CD4-positive, CD25-positive, alpha-beta regulatory T cell (primary cell): ENCODE results near the gene AANAT. TPM values are rescaled to one million over a fixed set of nuclear protein-coding genes. Genes with fewer than 3 reads are reported as not detected.

Experiments
- ATAC-seq, 2 donors: fragments of 150-1000 bp; cut with Tn5 transposase; one replicate each; pipeline ENCODE4 v1.10.0; 2021; ENCODE audit warnings: low read depth in 2 of 2, moderate number of reproducible peaks in 2 of 2, moderate library complexity in 1 of 2
- DNase-seq, 3 donors: peaks; one replicate each; pipeline versions ENCODE4 v3.0.0 to v3.0.0-alpha.2; 2012 to 2022; ENCODE audit warnings: mixed read lengths in 1 of 3
- H3K27ac ChIP-seq: one replicate; pipeline ENCODE4 v1.7.0; 2013; ENCODE audit warnings: mild to moderate bottlenecking, low read length; ENCODE audit not compliant: insufficient read depth, poor library complexity, severe bottlenecking
- H3K27me3 ChIP-seq: one replicate; pipeline ENCODE4 v1.7.0; 2013; ENCODE audit warnings: low read length; ENCODE audit not compliant: control insufficient read depth, insufficient read depth
- H3K36me3 ChIP-seq: one replicate; pipeline ENCODE4 v1.7.0; 2013; ENCODE audit warnings: mild to moderate bottlenecking, low read length, moderate library complexity; ENCODE audit not compliant: control insufficient read depth, insufficient read depth
- H3K4me1 ChIP-seq: 2 replicates; pipeline ENCODE4 v1.7.0; 2013; ENCODE audit warnings: mild to moderate bottlenecking, low read length; ENCODE audit not compliant: insufficient read depth, control insufficient read depth, poor library complexity, severe bottlenecking
- H3K4me3 ChIP-seq: one replicate; pipeline ENCODE4 v1.7.0; 2013; ENCODE audit warnings: low read depth, mild to moderate bottlenecking, low read length, moderate library complexity
- H3K9me3 ChIP-seq, 2 experiments: 1 replicate in 1 of 2; 2 replicates in 1 of 2; pipeline ENCODE4 v1.7.0; 2013; ENCODE audit warnings: low read length in 2 of 2, mild to moderate bottlenecking in 1 of 2, moderate library complexity in 1 of 2; ENCODE audit not compliant: control insufficient read depth in 2 of 2
- H3K27ac Mint-ChIP-seq, 3 donors: one replicate each; pipeline ENCODE4 v1.8.0; 2020 to 2022; ENCODE audit warnings: mild to moderate bottlenecking in 3 of 3, mixed read lengths in 3 of 3, moderate library complexity in 2 of 3
- H3K27me3 Mint-ChIP-seq: one replicate; pipeline ENCODE4 v1.8.0; 2022; ENCODE audit warnings: mild to moderate bottlenecking, mixed read lengths
- H3K36me3 Mint-ChIP-seq: one replicate; pipeline ENCODE4 v1.8.0; 2020; ENCODE audit warnings: mixed read lengths
- H3K4me1 Mint-ChIP-seq, 4 donors: one replicate each; pipeline ENCODE4 v1.8.0; 2020 to 2022; ENCODE audit warnings: mixed read lengths in 4 of 4, mild to moderate bottlenecking in 1 of 4
- H3K4me3 Mint-ChIP-seq, 4 donors: one replicate each; pipeline ENCODE4 v1.8.0; 2020 to 2022; ENCODE audit warnings: mild to moderate bottlenecking in 4 of 4, mixed read lengths in 4 of 4, moderate library complexity in 3 of 4
- H3K9me3 Mint-ChIP-seq, 7 donors: one replicate each; pipeline ENCODE4 v1.8.0; 2020 to 2022; ENCODE audit warnings: mixed read lengths in 7 of 7, mild to moderate bottlenecking in 3 of 7, moderate library complexity in 2 of 7
- polyA plus RNA-seq, 4 donors: library from polyadenylated mRNA; unstranded; fragments of 300-500 nt; fragmentation: Illumina TruSeq; gene quantifications; one replicate each; pipeline ENCODE4 v1.2.3, GENCODE V29; 2021
- total RNA-seq: library from RNA; stranded (reverse); gene quantifications from one replicate; pipeline ENCODE4 v1.2.3, GENCODE V29; 2022

Gene AANAT
- total and polyA plus RNA-seq, 5 donors from 2014 or later: not detected

DNA sequence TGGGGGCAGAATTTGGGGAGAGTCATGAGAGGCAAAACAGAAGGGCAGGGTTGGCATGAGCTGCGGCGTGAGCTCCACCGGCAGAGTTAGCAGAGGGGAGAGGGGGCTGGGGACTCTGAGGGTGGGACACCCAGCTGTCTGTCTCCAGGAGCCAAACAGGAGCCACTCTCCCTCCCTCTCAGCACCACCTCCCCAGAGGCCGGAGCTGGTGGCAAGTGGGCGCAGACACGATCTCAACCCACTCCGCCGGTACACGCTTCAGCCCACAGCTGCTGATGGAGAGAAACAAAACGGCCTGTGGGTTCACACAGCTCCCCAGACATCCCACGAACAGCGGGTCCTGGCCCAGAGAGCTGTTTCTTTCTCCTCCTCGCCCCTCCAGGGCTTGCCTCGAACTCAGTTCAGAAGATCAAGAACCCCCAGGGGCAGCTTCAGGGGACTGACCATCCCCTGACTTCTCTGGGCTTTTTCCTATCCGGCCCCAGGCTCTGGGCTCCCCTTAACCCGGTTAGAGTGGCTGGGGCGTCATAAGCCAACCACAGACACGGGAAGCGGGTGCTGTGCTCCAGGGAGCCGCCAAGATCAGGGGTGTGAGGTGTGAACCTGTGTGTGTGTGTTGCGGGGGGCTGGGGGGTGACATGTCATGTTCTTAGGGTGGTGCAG is 26.2 kb downstream of the AANAT start:
- H3K4me3 ChIP-seq: no peak overlapping the region
- H3K4me3 Mint-ChIP-seq: peak overlapping the region in 3 of 4 donors; percentile 51 to 81 (median 68)
- H3K27me3 Mint-ChIP-seq: no peaks in the 10 kb centered on the region
- H3K4me1 ChIP-seq: peaks cover 18% of the 10 kb centered on the region
- H3K27me3 ChIP-seq: no peaks in the 10 kb centered on the region
- H3K9me3 Mint-ChIP-seq: no peaks in the 10 kb centered on the region
- H3K27ac Mint-ChIP-seq: peak overlapping the region in 1 of 3 donors; percentile 76
- DNase-seq (no peak), ATAC-seq (peak; percentile 4 to 6)
- H3K9me3 ChIP-seq: no peaks in the 10 kb centered on the region
- H3K36me3 ChIP-seq: no peaks in the 10 kb centered on the region
- H3K27ac ChIP-seq: no peak overlapping the region
- peaks cover 0 to 31% (median 17%) of the 10 kb centered on the region in 4 donors for H3K4me1 Mint-ChIP-seq
- no peaks in the 10 kb centered on the region for H3K36me3 Mint-ChIP-seq

DNA sequence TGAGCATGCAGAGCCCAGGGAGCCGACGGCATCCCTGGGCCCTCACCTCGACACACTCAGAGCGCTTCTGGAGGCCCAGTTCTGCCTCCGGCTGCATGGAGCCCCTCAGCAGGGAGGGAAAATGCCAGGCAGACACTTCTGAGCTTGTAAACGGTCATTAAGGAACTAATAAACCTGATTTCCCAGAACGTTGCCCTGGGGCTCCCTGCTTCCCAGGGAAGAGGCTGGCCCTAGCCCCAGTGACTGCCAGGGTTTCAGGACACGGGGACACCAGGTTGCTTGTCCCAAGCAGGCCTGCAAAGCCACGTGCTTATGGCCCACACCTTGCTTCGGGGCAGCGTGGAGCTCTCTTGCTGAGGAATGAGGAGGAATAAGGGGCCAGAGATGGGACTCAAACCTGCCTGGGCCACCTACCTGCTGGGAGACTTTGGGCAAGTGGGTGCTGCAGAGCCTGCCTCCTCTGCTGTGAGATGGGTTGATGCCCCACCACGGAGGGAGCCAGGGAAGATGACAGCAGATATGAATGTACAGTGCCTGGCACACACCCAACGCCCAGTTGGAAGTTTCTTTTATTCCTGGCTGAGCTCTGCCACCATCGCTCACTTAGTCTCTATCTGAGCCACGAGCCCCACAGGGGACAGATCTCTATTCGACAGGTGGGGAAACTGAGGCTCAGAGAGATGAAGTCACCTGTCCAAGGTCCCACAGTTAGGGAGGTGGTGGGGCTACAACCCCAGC is 28.4 kb downstream of the AANAT start:
- H3K4me1 Mint-ChIP-seq: peaks cover 0 to 50% (median 20%) of the 10 kb centered on the region in 4 donors
- no peaks in the 10 kb centered on the region for H3K36me3 Mint-ChIP-seq
- H3K4me3 Mint-ChIP-seq: no peak overlapping the region
- Histone ChIP-seq H3K27me3 (no peaks in the 10 kb centered on the region), H3K4me3 (no peak overlapping the region), H3K27ac (no peak overlapping the region), H3K9me3 (no peaks in the 10 kb centered on the region), H3K36me3 (no peaks in the 10 kb centered on the region), H3K4me1 (peaks cover 32% of the 10 kb centered on the region)
- H3K9me3 Mint-ChIP-seq: no peaks in the 10 kb centered on the region
- ATAC-seq: no peak
- H3K27ac Mint-ChIP-seq: no peak overlapping the region
- H3K27me3 Mint-ChIP-seq: no peaks in the 10 kb centered on the region
- no peak for DNase-seq

DNA sequence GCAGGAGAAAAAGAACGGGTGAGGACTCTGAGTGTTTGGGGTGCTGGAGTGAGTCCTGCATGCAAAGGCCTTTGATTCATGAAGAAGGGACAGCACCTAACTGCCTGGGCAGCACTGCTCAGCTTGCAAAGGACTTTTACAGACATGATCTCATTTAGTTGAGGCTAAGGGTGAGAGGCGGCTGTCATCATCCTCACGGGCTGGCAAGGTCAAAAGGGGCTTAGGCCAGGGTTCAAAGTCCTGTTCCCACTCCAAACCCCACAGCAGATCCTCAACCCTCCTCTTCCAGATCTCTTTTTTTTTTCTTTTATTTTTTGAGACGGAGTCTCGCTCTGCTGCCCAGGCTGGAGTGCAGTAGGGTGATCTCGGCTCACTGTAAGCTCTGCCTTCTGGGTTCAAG is 29.1 kb downstream of the AANAT start:
- H3K27ac Mint-ChIP-seq: no peak overlapping the region
- H3K4me1 Mint-ChIP-seq: peaks cover 0 to 51% (median 22%) of the 10 kb centered on the region in 4 donors
- ATAC-seq: no peak
- Histone ChIP-seq H3K27ac (no peak overlapping the region), H3K9me3 (no peaks in the 10 kb centered on the region), H3K4me3 (no peak overlapping the region), H3K27me3 (no peaks in the 10 kb centered on the region), H3K36me3 (no peaks in the 10 kb centered on the region), H3K4me1 (peaks cover 36% of the 10 kb centered on the region)
- DNase-seq: no peak
- H3K4me3 Mint-ChIP-seq: peak overlapping the region in 2 of 4 donors; percentile 12 to 27
- no peaks in the 10 kb centered on the region for H3K36me3 Mint-ChIP-seq
- H3K27me3 Mint-ChIP-seq: no peaks in the 10 kb centered on the region
- no peaks in the 10 kb centered on the region for H3K9me3 Mint-ChIP-seq

DNA sequence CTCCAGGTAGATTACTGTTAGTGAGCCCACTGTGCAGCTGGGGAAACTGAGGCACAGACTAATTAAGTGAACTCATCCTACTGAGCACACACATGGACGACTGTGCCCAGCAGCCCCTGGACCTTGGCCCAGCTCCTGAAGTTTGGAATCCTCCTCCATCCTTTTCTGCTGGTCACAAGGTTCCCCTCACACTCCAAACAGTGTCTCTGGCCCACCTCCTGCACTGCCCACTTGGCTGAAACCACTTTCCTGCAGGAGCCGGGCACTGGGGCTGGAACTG is 30.2 kb downstream of the AANAT start:
- ATAC-seq (no peak), DNase-seq (no peak)
- Histone ChIP-seq H3K9me3 (no peaks in the 10 kb centered on the region), H3K27me3 (no peaks in the 10 kb centered on the region), H3K36me3 (no peaks in the 10 kb centered on the region), H3K4me3 (no peak overlapping the region), H3K27ac (no peak overlapping the region), H3K4me1 (peaks cover 41% of the 10 kb centered on the region)
- H3K4me1 Mint-ChIP-seq: peaks cover 0 to 53% (median 21%) of the 10 kb centered on the region in 4 donors
- no peak overlapping the region for H3K27ac Mint-ChIP-seq
- no peak overlapping the region for H3K4me3 Mint-ChIP-seq
- no peaks in the 10 kb centered on the region for H3K27me3 Mint-ChIP-seq
- no peaks in the 10 kb centered on the region for H3K9me3 Mint-ChIP-seq
- H3K36me3 Mint-ChIP-seq: no peaks in the 10 kb centered on the region

DNA sequence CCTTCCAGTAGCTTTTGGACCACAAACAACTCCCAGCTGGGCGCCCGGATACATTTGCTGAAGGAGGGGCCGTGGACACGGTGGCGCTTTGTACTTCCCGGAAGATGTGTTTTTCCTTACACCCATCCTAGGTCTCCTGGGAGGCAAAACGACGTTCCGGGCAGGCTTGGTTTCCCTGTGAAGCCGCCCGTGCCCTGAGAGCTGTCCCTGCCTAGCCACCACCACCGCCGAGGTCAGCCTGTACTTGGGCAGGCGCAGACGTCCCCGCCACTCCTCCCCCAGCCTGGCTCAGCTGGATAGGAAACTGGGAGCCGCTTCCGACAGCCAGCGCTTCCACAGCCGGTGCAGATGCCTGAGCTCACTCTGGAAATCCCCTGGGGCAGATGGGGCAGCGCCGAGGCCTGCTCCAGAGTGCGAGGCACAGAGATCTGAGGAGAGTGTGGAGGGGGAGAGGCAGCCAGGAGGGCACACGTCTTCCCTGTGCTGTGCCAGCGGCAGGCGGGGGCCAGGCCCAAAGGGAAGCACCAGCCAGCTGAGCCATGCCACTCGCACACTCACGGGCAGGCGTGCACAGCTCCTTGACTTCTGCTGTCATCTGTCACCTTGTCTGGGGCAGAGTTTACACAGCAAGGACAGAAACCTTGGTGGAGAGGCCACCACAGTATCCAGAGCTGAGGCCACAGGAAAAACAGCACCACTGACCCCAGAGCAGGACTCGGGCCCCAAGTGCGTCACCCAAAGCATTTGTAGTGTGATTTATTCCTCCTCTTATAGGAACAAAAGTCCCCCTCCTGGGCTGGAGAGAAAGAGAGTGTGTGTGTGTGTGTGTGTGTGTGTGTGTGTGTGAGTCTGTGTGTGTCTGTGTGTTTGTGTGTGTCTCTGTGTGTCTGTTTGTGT is 30.8 kb downstream of the AANAT start:
- Histone ChIP-seq H3K36me3 (no peaks in the 10 kb centered on the region), H3K27me3 (no peaks in the 10 kb centered on the region), H3K9me3 (no peaks in the 10 kb centered on the region), H3K4me1 (peaks cover 35% of the 10 kb centered on the region), H3K27ac (no peak overlapping the region), H3K4me3 (no peak overlapping the region)
- Mint-ChIP-seq H3K4me1 (peaks cover 0 to 50% (median 15%) of the 10 kb centered on the region in 4 donors), H3K36me3 (no peaks in the 10 kb centered on the region), H3K4me3 (peak overlapping the region in 1 of 4 donors; percentile 47), H3K9me3 (no peaks in the 10 kb centered on the region), H3K27me3 (no peaks in the 10 kb centered on the region), H3K27ac (peak overlapping the region in 1 of 3 donors; percentile 21)
- no peak for ATAC-seq
- no peak for DNase-seq

DNA sequence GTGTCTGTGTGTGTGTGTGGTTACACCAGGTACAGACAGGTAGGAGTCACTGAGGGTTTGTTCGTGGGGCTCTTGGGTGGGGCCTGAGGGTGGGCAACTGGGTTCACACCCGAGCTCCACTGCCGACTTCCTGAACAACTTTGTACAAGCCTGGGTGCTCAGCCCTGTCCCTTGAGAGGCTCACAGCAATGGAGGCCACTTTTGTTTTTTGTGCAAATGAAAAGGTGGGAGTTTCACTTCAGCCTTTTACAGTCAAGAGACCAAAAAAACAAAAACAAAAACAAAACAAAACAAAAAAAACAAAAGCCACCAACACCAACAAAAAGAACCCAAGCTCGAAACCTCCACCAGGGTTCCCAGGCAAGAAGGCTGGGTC is 31.5 kb downstream of the AANAT start:
- no peak for DNase-seq
- H3K4me3 ChIP-seq: no peak overlapping the region

DNA sequence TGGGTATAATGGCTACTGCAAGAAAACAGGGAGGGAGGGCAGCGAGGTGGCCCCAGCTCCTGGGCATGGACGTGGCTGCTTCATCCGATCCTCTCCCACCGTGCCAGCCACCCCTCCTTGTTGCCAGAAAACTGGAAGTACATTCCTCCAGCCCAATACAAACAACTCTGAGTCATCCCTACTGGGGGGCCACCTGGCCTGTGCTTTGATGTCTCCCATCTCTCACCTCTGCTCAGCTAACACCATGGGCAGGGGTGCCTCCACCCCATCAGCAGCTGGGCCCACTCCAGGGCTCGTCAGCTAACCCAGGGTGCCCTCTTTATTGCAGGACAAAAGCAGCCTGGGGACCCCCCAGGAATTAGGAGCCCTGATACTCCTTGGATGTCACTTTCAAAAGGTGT is 31.9 kb downstream of the AANAT start:
- H3K4me3 Mint-ChIP-seq: peak overlapping the region; percentile 39 to 59 (median 52)
- H3K9me3 Mint-ChIP-seq: no peaks in the 10 kb centered on the region
- no peaks in the 10 kb centered on the region for H3K27me3 Mint-ChIP-seq
- DNase-seq: no peak
- no peak overlapping the region for H3K27ac Mint-ChIP-seq
- H3K4me1 Mint-ChIP-seq: peaks cover 0 to 43% (median 11%) of the 10 kb centered on the region in 4 donors
- H3K36me3 ChIP-seq: no peaks in the 10 kb centered on the region
- no peak for ATAC-seq
- H3K27me3 ChIP-seq: no peaks in the 10 kb centered on the region
- H3K4me3 ChIP-seq: no peak overlapping the region
- no peaks in the 10 kb centered on the region for H3K36me3 Mint-ChIP-seq
- no peak overlapping the region for H3K27ac ChIP-seq
- no peaks in the 10 kb centered on the region for H3K9me3 ChIP-seq
- peaks cover 26% of the 10 kb centered on the region for H3K4me1 ChIP-seq

More for the DNA sequence above, 31.5 kb downstream of the AANAT start:
- Mint-ChIP-seq H3K4me1 (peaks cover 0 to 44% (median 12%) of the 10 kb centered on the region in 4 donors), H3K4me3 (peak overlapping the region in 2 of 4 donors; percentile 35 to 49), H3K27ac (peak overlapping the region in 1 of 3 donors; percentile 21), H3K27me3 (no peaks in the 10 kb centered on the region), H3K9me3 (no peaks in the 10 kb centered on the region), H3K36me3 (no peaks in the 10 kb centered on the region)
- H3K4me1 ChIP-seq: peaks cover 29% of the 10 kb centered on the region
- H3K27ac ChIP-seq: no peak overlapping the region
- no peak for ATAC-seq
- H3K9me3 ChIP-seq: no peaks in the 10 kb centered on the region
- H3K27me3 ChIP-seq: no peaks in the 10 kb centered on the region
- H3K36me3 ChIP-seq: no peaks in the 10 kb centered on the region
